Left hindlimb (tissue), 1 donor: ENCODE data around the gene TRIML1.
A peak's percentile ranks its signal among the peaks of the same experiment; 100 is the strongest.
"Not testable (repeated sequence)": the region's sequence is repeated elsewhere in the genome, so short reads cannot be mapped to it uniquely, and the experiment has no call there.

Source experiments
- DNase-seq: peaks from one replicate; pipeline ENCODE4 v3.0.0-alpha.2; 2018

TRIML1 gene

GRCh38 chr4:188154668-188155405 is 15.6 kb downstream of the TRIML1 start:
- DNase-seq: no peak

GRCh38 chr4:188158336-188158735 is 19.1 kb downstream of the TRIML1 start:
- DNase-seq: no peak

- not testable (repeated sequence) for DNase-seq
These were observed 20.4 kb downstream of the TRIML1 start for GRCh38 chr4:188159513-188160226.

GRCh38 chr4:188160406-188160805 is 21.2 kb downstream of the TRIML1 start:
- DNase-seq: no peak

GRCh38 chr4:188161167-188161566 is 21.9 kb downstream of the TRIML1 start:
- DNase-seq: no peak

GRCh38 chr4:188162698-188163097 is 23.5 kb downstream of the TRIML1 start:
- no peak for DNase-seq

- no peak for DNase-seq
These were observed 29.6 kb downstream of the TRIML1 start for GRCh38 chr4:188168726-188169373.

GRCh38 chr4:188171551-188171950 is 32.3 kb downstream of the TRIML1 start:
- DNase-seq: no peak

GRCh38 chr4:188175288-188175687 is 36.0 kb downstream of the TRIML1 start:
- DNase-seq: no peak

- no peak for DNase-seq
These were observed 38.9 kb downstream of the TRIML1 start for GRCh38 chr4:188177997-188178675.

- DNase-seq: no peak
These were observed 39.6 kb downstream of the TRIML1 start for GRCh38 chr4:188178806-188179205.

GRCh38 chr4:188187106-188187505 is 47.9 kb downstream of the TRIML1 start:
- no peak for DNase-seq

GRCh38 chr4:188190461-188190860 is 51.2 kb downstream of the TRIML1 start:
- no peak for DNase-seq

- DNase-seq: peak; percentile 46
These were observed 55.2 kb downstream of the TRIML1 start for GRCh38 chr4:188194421-188194820.

GRCh38 chr4:188195389-188195985 is 56.2 kb downstream of the TRIML1 start:
- peak; percentile 52 for DNase-seq

- DNase-seq: peak; percentile 45
These were observed 57.0 kb downstream of the TRIML1 start for GRCh38 chr4:188196134-188196735.
